T-helper 17 cell (primary cell): ENCODE measurements around the gene NUBPL. TPM values are rescaled to one million over a fixed set of nuclear protein-coding genes. Genes with fewer than 3 reads are reported as not detected.
"Not testable (repeated sequence)": the region's sequence is repeated elsewhere in the genome, so short reads cannot be mapped to it uniquely, and the experiment has no call there.

Experiments
- ATAC-seq: fragments of 150-1000 bp; cut with Tn5 transposase; 2 replicates; pipeline ENCODE4 v1.10.0; 2021; ENCODE audit warnings: mild to moderate bottlenecking, moderate library complexity
- DNase-seq, 3 donors: peaks; one replicate each; pipeline versions ENCODE4 v3.0.0 to v3.0.0-alpha.2; 2020 to 2021
- H3K9me3 ChIP-seq: one replicate; pipeline ENCODE4 v1.7.0; 2013; ENCODE audit warnings: low read length, mild to moderate bottlenecking; ENCODE audit not compliant: control insufficient read depth, poor library complexity, severe bottlenecking
- H3K27ac Mint-ChIP-seq: one replicate; pipeline ENCODE4 v1.8.0; 2022; ENCODE audit warnings: mild to moderate bottlenecking, moderate library complexity, mixed read lengths
- H3K27me3 Mint-ChIP-seq: one replicate; pipeline ENCODE4 v1.8.0; 2022; ENCODE audit warnings: mixed read lengths
- H3K36me3 Mint-ChIP-seq: one replicate; pipeline ENCODE4 v1.8.0; 2022; ENCODE audit warnings: low read depth, mixed read lengths
- H3K4me1 Mint-ChIP-seq: one replicate; pipeline ENCODE4 v1.8.0; 2022; ENCODE audit warnings: mild to moderate bottlenecking, mixed read lengths
- H3K4me3 Mint-ChIP-seq: one replicate; pipeline ENCODE4 v1.8.0; 2022; ENCODE audit warnings: mild to moderate bottlenecking, moderate library complexity, mixed read lengths
- total RNA-seq, 4 donors: library from RNA in 2 of 4; stranded (reverse) in 2 of 4; gene quantifications; one replicate each; pipeline ENCODE4 v1.2.3 and lab custom pipeline; 2022 to 2026

NUBPL gene
- total RNA-seq, 2 donors from 2014 or later, result 9.9 to 10.4 TPM

GRCh38 chr14:31777312-31777711 is 216.1 kb downstream of the NUBPL start:
- no peaks in the 10 kb centered on the region for H3K9me3 ChIP-seq
- Mint-ChIP-seq H3K27me3 (no peaks in the 10 kb centered on the region), H3K4me1 (no peaks in the 10 kb centered on the region), H3K27ac (no peak overlapping the region), H3K4me3 (no peak overlapping the region), H3K36me3 (no peaks in the 10 kb centered on the region)
- no peak for DNase-seq
- no peak for ATAC-seq

DNA sequence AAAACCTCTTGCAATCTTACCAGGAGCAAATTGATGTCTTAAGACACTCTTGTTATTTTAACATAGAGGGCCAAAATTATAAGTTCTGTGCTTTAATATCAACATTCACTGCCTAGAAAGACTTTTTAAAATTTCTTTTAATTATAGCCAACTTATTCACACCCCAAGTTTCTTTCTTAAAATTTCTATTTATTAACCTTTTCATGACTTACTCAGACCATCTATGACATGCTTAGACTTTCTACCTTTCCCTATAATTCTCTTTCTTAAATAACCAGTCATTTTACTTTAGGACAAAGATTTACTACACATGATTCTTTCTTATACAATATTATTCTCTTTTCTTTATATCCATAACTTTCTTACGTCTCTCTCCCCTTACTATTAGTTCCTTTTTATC is 220.4 kb downstream of the NUBPL start:
- H3K9me3 ChIP-seq, result no peaks in the 10 kb centered on the region
- no peak overlapping the region for H3K27ac Mint-ChIP-seq
- H3K4me3 Mint-ChIP-seq, result no peak overlapping the region
- H3K27me3 Mint-ChIP-seq, result no peaks in the 10 kb centered on the region
- H3K36me3 Mint-ChIP-seq, result no peaks in the 10 kb centered on the region
- no peak for ATAC-seq
- DNase-seq, result no peak
- no peaks in the 10 kb centered on the region for H3K4me1 Mint-ChIP-seq

DNA sequence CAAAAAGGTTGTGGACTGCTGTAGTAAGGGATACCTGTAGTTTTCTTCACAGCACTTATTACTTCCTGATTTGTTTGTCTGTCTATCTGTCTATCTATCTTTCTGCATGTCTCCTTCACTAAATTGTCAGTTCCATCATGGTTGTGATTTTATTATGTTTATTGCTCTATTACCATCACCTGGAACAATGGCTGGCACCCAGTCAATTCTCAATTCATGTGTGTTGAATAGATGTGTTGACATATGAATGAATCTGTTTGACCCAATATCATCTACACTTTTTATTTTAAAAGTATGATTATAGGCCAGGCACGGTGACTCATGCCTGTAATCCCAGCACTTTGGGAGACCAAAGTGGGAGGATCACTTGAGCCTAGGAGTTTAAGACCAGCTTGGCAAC is 224.4 kb downstream of the NUBPL start:
- Mint-ChIP-seq H3K36me3 (no peaks in the 10 kb centered on the region), H3K27me3 (no peaks in the 10 kb centered on the region), H3K4me3 (no peak overlapping the region), H3K4me1 (no peaks in the 10 kb centered on the region), H3K27ac (no peak overlapping the region)
- no peak for DNase-seq
- H3K9me3 ChIP-seq, result no peaks in the 10 kb centered on the region
- no peak for ATAC-seq

- H3K4me1 Mint-ChIP-seq, result no peaks in the 10 kb centered on the region
- no peak for ATAC-seq
- H3K27me3 Mint-ChIP-seq, result no peaks in the 10 kb centered on the region
- H3K4me3 Mint-ChIP-seq, result no peak overlapping the region
- no peak overlapping the region for H3K27ac Mint-ChIP-seq
- DNase-seq, result no peak
- peaks cover 3% of the 10 kb centered on the region for H3K9me3 ChIP-seq
- no peaks in the 10 kb centered on the region for H3K36me3 Mint-ChIP-seq
These were observed 226.2 kb downstream of the NUBPL start for GRCh38 chr14:31787377-31787776.

GRCh38 chr14:31788340-31788739 is 227.1 kb downstream of the NUBPL start:
- Mint-ChIP-seq H3K4me1 (no peaks in the 10 kb centered on the region), H3K27me3 (no peaks in the 10 kb centered on the region), H3K36me3 (no peaks in the 10 kb centered on the region), H3K4me3 (no peak overlapping the region), H3K27ac (no peak overlapping the region)
- ATAC-seq, result no peak
- DNase-seq, result no peak
- H3K9me3 ChIP-seq, result peaks cover 3% of the 10 kb centered on the region

DNA sequence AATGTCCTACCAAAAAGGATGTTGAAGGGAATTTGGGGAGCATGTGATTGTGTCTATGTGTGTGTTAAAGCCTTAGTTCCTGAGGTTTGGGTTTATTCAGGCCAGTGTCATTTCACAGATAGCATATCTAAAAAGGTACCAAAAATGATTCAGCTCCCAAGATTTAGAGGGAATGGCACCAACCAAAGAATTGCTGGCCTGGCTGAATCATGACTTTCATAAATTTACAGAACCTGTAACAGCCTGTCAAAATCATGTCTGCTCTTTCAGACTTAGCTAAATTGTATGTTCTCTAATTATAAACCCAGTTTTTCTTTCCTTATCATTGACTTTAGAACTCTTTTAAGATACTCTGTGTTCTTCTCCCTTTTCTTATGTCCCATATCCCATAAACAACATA is 231.5 kb downstream of the NUBPL start:
- ATAC-seq (no peak), DNase-seq (no peak)
- Mint-ChIP-seq H3K4me1 (no peaks in the 10 kb centered on the region), H3K4me3 (no peak overlapping the region), H3K27me3 (no peaks in the 10 kb centered on the region), H3K27ac (no peak overlapping the region), H3K36me3 (no peaks in the 10 kb centered on the region)
- peaks cover 3% of the 10 kb centered on the region for H3K9me3 ChIP-seq

GRCh38 chr14:31797946-31798345 is 236.7 kb downstream of the NUBPL start:
- H3K4me1 Mint-ChIP-seq, ATAC-seq, H3K4me3 Mint-ChIP-seq, H3K9me3 ChIP-seq, DNase-seq, H3K36me3 Mint-ChIP-seq, H3K27me3 Mint-ChIP-seq, H3K27ac Mint-ChIP-seq: not testable (repeated sequence)

DNA sequence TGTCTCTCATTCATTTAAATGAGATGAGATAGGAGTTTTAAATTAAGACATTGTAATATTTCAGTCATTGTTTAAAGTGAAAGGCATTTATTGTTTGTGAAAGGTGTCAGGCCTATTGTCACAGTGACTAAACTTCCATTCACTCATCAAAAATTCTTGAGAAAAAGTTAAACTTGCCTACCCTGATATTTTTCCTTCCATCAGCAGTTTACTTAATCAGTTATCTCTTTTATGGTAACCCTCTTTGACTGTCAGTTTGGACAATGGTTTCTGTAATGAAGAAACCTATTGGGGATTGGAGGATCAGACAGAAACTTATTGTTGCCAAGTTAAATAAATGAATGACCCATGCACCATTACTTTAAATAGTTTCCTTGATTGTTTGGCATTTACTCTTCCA is 241.6 kb downstream of the NUBPL start:
- H3K36me3 Mint-ChIP-seq, result peaks cover 5% of the 10 kb centered on the region
- H3K27ac Mint-ChIP-seq, result no peak overlapping the region
- H3K27me3 Mint-ChIP-seq, result no peaks in the 10 kb centered on the region
- no peak for DNase-seq
- peaks cover 3% of the 10 kb centered on the region for H3K9me3 ChIP-seq
- ATAC-seq, result no peak
- H3K4me3 Mint-ChIP-seq, result no peak overlapping the region
- H3K4me1 Mint-ChIP-seq, result no peaks in the 10 kb centered on the region

DNA sequence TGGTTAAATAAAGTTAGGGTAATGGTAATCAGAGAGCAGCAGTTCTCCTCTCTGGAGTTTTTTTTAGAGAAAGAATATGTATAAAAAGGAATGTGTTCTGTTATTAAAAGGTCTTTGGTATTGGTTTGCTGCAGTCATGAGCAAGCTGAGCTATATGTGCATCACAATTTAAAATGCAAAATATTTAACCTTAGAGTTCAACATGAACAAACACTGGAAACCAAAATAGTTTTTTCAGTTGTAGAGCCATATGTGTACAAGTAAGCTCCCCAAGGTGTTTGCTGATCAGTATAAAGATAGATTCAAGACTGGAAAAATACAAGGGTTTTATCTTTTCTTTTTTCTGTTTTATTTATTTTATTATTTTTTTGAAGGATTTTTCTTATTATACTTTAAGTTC is 245.0 kb downstream of the NUBPL start:
- H3K36me3 Mint-ChIP-seq, result peaks cover 3% of the 10 kb centered on the region
- ATAC-seq, result no peak
- no peaks in the 10 kb centered on the region for H3K27me3 Mint-ChIP-seq
- no peaks in the 10 kb centered on the region for H3K4me1 Mint-ChIP-seq
- H3K4me3 Mint-ChIP-seq, result no peak overlapping the region
- no peak overlapping the region for H3K27ac Mint-ChIP-seq
- DNase-seq, result no peak
- no peaks in the 10 kb centered on the region for H3K9me3 ChIP-seq

GRCh38 chr14:31811693-31812628 is 250.8 kb downstream of the NUBPL start:
- DNase-seq, H3K27me3 Mint-ChIP-seq, H3K4me1 Mint-ChIP-seq, ATAC-seq, H3K27ac Mint-ChIP-seq, H3K36me3 Mint-ChIP-seq, H3K4me3 Mint-ChIP-seq, H3K9me3 ChIP-seq: not testable (repeated sequence)

DNA sequence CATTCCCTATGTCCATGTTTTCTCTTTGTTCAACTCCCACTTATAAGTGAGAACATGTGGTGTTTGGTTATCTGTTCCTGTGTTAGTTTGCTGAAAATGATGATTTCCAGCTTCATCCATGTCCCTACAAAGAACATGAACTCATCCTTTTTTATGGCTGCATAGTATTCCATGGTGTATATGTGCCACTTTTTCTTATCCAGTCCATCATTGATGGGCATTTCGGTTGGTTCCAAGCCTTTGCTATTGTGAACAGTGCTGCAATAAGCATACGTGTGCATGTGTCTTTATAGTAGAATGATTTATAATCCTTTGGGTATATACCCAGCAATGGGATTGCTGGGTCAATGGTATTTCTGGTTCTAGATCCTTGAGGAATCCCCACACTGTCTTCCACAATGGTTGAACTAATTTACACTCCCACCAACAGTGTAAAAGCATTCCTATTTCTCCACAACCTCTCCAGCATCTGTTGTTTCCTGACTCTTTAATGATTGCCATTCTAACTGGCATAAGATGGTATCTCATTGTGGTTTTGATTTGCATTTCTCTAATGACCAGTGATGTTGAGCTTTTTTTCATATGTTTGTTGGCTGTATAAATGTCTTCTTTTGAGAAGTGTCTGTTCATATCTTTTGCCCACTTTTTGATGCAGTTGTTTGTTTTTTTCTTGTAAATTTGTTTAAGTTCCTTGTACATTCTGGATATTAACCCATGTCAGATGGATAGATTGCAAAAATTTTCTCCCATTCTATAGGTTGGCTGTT is 252.7 kb downstream of the NUBPL start:
- H3K4me1 Mint-ChIP-seq, H3K9me3 ChIP-seq, H3K4me3 Mint-ChIP-seq, H3K27me3 Mint-ChIP-seq, DNase-seq, H3K27ac Mint-ChIP-seq, H3K36me3 Mint-ChIP-seq, ATAC-seq: not testable (repeated sequence)

DNA sequence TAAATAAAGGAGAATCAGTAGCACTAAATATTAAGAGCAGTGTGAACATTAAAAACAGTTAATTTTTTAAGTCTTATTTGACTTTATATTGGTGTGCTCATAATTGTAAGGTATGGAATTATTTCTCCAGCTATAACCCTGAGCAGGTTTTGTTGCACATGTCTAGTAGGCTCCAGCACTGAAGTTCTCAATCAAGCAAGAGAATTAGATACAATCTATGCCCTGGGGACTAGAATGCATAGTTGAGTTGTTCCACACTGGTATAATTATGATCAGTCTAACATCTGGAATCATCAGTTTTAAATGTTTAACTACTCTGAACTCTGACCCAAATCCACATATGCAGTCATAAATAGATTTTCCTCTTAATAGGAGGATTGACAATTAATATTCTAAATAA is 258.1 kb downstream of the NUBPL start:
- DNase-seq, result no peak
- Mint-ChIP-seq H3K27me3 (no peaks in the 10 kb centered on the region), H3K4me1 (no peaks in the 10 kb centered on the region), H3K27ac (no peak overlapping the region), H3K36me3 (no peaks in the 10 kb centered on the region), H3K4me3 (no peak overlapping the region)
- H3K9me3 ChIP-seq, result no peaks in the 10 kb centered on the region
- no peak for ATAC-seq

DNA sequence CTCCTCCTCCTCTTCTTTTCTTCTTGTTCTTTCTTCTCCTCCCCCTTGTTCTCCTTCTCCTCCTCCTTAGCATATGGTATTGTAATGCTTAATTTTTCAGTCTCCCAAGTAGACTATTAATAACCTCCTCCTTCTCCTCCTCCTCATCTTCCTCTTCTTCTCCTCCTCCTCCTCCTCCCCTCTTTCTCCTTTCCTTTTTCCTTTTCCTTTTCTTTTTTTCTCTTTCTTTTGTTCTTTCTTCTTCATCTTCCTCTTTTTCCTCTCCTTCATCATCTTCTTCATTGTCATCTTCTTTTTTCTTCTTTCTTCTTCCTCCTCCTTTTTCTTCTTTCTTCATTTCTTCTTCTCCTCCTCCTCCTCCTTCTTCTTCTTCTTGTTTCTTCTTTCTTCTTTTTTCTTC is 264.3 kb downstream of the NUBPL start:
- Mint-ChIP-seq H3K36me3 (no peaks in the 10 kb centered on the region), H3K27ac (peak overlapping the region; percentile 3), H3K27me3 (no peaks in the 10 kb centered on the region), H3K4me1 (no peaks in the 10 kb centered on the region), H3K4me3 (no peak overlapping the region)
- DNase-seq, result no peak
- H3K9me3 ChIP-seq, result no peaks in the 10 kb centered on the region
- no peak for ATAC-seq
